Muscle layer of duodenum (tissue), 2 donors: ENCODE measurements around the gene FABP1.

ENCODE experiments used
- H3K27ac ChIP-seq: one replicate; pipeline ENCODE4 v1.7.0; 2013; ENCODE audit warnings: mild to moderate bottlenecking, low read length
- H3K27me3 ChIP-seq: one replicate; pipeline ENCODE4 v1.7.0; 2013; ENCODE audit warnings: low read depth, mild to moderate bottlenecking, control low read depth, low read length
- H3K36me3 ChIP-seq, 2 donors: one replicate each; pipeline ENCODE4 v1.7.0; 2013; ENCODE audit warnings: low read length in 2 of 2, control low read depth in 1 of 2, mild to moderate bottlenecking in 1 of 2; ENCODE audit not compliant: insufficient read depth in 2 of 2, control insufficient read depth in 1 of 2
- H3K4me1 ChIP-seq, 2 donors: one replicate each; pipeline ENCODE4 v1.7.0; 2013; ENCODE audit warnings: low read length in 2 of 2, mild to moderate bottlenecking in 2 of 2, control low read depth in 1 of 2, moderate library complexity in 1 of 2; ENCODE audit not compliant: insufficient read depth in 2 of 2, control insufficient read depth in 1 of 2
- H3K4me3 ChIP-seq, 2 donors: one replicate each; pipeline ENCODE4 v1.7.0; 2013; ENCODE audit warnings: low read length in 2 of 2, low read depth in 1 of 2, mild to moderate bottlenecking in 1 of 2
- H3K9me3 ChIP-seq, 2 donors: one replicate each; pipeline ENCODE4 v1.7.0; 2013; ENCODE audit warnings: low read length in 2 of 2, control low read depth in 1 of 2, mild to moderate bottlenecking in 1 of 2; ENCODE audit not compliant: control insufficient read depth in 1 of 2
- donor health status: healthy.

FABP1 gene

GRCh38 chr2:88108796-88109195 lies 19.1 kb downstream of the FABP1 start:
- no peak overlapping the region for H3K4me3 ChIP-seq
- H3K36me3 ChIP-seq: peaks cover 0 to 19% of the 10 kb centered on the region in 2 donors
- H3K27ac ChIP-seq: no peak overlapping the region
- H3K9me3 ChIP-seq: no peaks in the 10 kb centered on the region
- no peaks in the 10 kb centered on the region for H3K4me1 ChIP-seq
- no peaks in the 10 kb centered on the region for H3K27me3 ChIP-seq

- no peak overlapping the region for H3K4me3 ChIP-seq
- no peaks in the 10 kb centered on the region for H3K9me3 ChIP-seq
- no peak overlapping the region for H3K27ac ChIP-seq
- H3K27me3 ChIP-seq: no peaks in the 10 kb centered on the region
- H3K36me3 ChIP-seq: peaks cover 0 to 16% of the 10 kb centered on the region in 2 donors
- peaks cover 0 to 10% of the 10 kb centered on the region in 2 donors for H3K4me1 ChIP-seq
These were observed 27.4 kb downstream of the FABP1 start for GRCh38 chr2:88100489-88100858.

GRCh38 chr2:88099798-88100488 lies 27.9 kb downstream of the FABP1 start:
- Histone ChIP-seq H3K4me1 (peaks cover 0 to 10% of the 10 kb centered on the region in 2 donors), H3K27ac (no peak overlapping the region), H3K27me3 (no peaks in the 10 kb centered on the region), H3K9me3 (no peaks in the 10 kb centered on the region), H3K36me3 (peaks cover 0 to 16% of the 10 kb centered on the region in 2 donors), H3K4me3 (no peak overlapping the region)

- Histone ChIP-seq H3K27me3 (no peaks in the 10 kb centered on the region), H3K27ac (no peak overlapping the region), H3K36me3 (peaks cover 0 to 9% of the 10 kb centered on the region in 2 donors), H3K4me3 (no peak overlapping the region), H3K4me1 (peaks cover 0 to 10% of the 10 kb centered on the region in 2 donors), H3K9me3 (no peaks in the 10 kb centered on the region)
These were observed 29.3 kb downstream of the FABP1 start for GRCh38 chr2:88098558-88098900.

- H3K9me3 ChIP-seq: no peaks in the 10 kb centered on the region
- no peak overlapping the region for H3K27ac ChIP-seq
- no peak overlapping the region for H3K4me3 ChIP-seq
- no peaks in the 10 kb centered on the region for H3K27me3 ChIP-seq
- peaks cover 0 to 10% of the 10 kb centered on the region in 2 donors for H3K4me1 ChIP-seq
- H3K36me3 ChIP-seq: peaks cover 0 to 9% of the 10 kb centered on the region in 2 donors
These were observed 29.8 kb downstream of the FABP1 start for GRCh38 chr2:88097891-88098557.

GRCh38 chr2:88097192-88097591 lies 30.7 kb downstream of the FABP1 start:
- H3K4me3 ChIP-seq: no peak overlapping the region
- H3K9me3 ChIP-seq: no peaks in the 10 kb centered on the region
- H3K27me3 ChIP-seq: no peaks in the 10 kb centered on the region
- peaks cover 0 to 10% of the 10 kb centered on the region in 2 donors for H3K4me1 ChIP-seq
- H3K27ac ChIP-seq: no peak overlapping the region
- H3K36me3 ChIP-seq: peaks cover 0 to 10% of the 10 kb centered on the region in 2 donors

- H3K36me3 ChIP-seq: peaks cover 0 to 13% of the 10 kb centered on the region in 2 donors
- H3K27me3 ChIP-seq: no peaks in the 10 kb centered on the region
- no peaks in the 10 kb centered on the region for H3K9me3 ChIP-seq
- H3K4me3 ChIP-seq: no peak overlapping the region
- peaks cover 0 to 10% of the 10 kb centered on the region in 2 donors for H3K4me1 ChIP-seq
- no peak overlapping the region for H3K27ac ChIP-seq
These were observed 31.2 kb downstream of the FABP1 start for GRCh38 chr2:88096708-88097107.

GRCh38 chr2:88095022-88095421 lies 32.8 kb downstream of the FABP1 start:
- no peak overlapping the region for H3K4me3 ChIP-seq
- H3K27ac ChIP-seq: no peak overlapping the region
- H3K36me3 ChIP-seq: peaks cover 0 to 13% of the 10 kb centered on the region in 2 donors
- no peaks in the 10 kb centered on the region for H3K9me3 ChIP-seq
- H3K27me3 ChIP-seq: no peaks in the 10 kb centered on the region
- H3K4me1 ChIP-seq: peaks cover 0 to 4% of the 10 kb centered on the region in 2 donors

GRCh38 chr2:88092773-88093172 lies 35.1 kb downstream of the FABP1 start:
- Histone ChIP-seq H3K27me3 (no peaks in the 10 kb centered on the region), H3K9me3 (no peaks in the 10 kb centered on the region), H3K36me3 (peaks cover 0 to 21% of the 10 kb centered on the region in 2 donors), H3K4me3 (no peak overlapping the region), H3K27ac (no peak overlapping the region), H3K4me1 (no peaks in the 10 kb centered on the region)

GRCh38 chr2:88091943-88092342 lies 35.9 kb downstream of the FABP1 start:
- H3K36me3 ChIP-seq: peaks cover 0 to 17% of the 10 kb centered on the region in 2 donors

GRCh38 chr2:88090446-88091283 lies 37.2 kb downstream of the FABP1 start:
- no peaks in the 10 kb centered on the region for H3K27me3 ChIP-seq
- H3K27ac ChIP-seq: no peak overlapping the region
- peaks cover 0 to 13% of the 10 kb centered on the region in 2 donors for H3K36me3 ChIP-seq
- H3K4me1 ChIP-seq: no peaks in the 10 kb centered on the region
- no peaks in the 10 kb centered on the region for H3K9me3 ChIP-seq
- H3K4me3 ChIP-seq: no peak overlapping the region

More at GRCh38 chr2:88091943-88092342, 35.9 kb downstream of the FABP1 start:
- H3K27ac ChIP-seq: no peak overlapping the region
- H3K4me3 ChIP-seq: no peak overlapping the region
- H3K27me3 ChIP-seq: no peaks in the 10 kb centered on the region
- H3K4me1 ChIP-seq: no peaks in the 10 kb centered on the region
- H3K9me3 ChIP-seq: no peaks in the 10 kb centered on the region
